Stimulated activated CD4-positive, alpha-beta T cell treated with anti-CD3 and anti-CD28 coated beads, Interleukin-15, amount 100 ng/mL, for 48 hours (primary cell): ENCODE data around the gene PLA2G2C.
A peak's percentile ranks its signal among the peaks of the same experiment; 100 is the strongest.
"Not testable (repeated sequence)": the region's sequence is repeated elsewhere in the genome, so short reads cannot be mapped to it uniquely, and the experiment has no call there.

Experiments
- DNase-seq, 2 donors: peaks; one replicate each; pipeline ENCODE4 v3.0.0-alpha.2; 2020; ENCODE audit warnings: low read depth in 2 of 2

The PLA2G2C gene

DNA sequence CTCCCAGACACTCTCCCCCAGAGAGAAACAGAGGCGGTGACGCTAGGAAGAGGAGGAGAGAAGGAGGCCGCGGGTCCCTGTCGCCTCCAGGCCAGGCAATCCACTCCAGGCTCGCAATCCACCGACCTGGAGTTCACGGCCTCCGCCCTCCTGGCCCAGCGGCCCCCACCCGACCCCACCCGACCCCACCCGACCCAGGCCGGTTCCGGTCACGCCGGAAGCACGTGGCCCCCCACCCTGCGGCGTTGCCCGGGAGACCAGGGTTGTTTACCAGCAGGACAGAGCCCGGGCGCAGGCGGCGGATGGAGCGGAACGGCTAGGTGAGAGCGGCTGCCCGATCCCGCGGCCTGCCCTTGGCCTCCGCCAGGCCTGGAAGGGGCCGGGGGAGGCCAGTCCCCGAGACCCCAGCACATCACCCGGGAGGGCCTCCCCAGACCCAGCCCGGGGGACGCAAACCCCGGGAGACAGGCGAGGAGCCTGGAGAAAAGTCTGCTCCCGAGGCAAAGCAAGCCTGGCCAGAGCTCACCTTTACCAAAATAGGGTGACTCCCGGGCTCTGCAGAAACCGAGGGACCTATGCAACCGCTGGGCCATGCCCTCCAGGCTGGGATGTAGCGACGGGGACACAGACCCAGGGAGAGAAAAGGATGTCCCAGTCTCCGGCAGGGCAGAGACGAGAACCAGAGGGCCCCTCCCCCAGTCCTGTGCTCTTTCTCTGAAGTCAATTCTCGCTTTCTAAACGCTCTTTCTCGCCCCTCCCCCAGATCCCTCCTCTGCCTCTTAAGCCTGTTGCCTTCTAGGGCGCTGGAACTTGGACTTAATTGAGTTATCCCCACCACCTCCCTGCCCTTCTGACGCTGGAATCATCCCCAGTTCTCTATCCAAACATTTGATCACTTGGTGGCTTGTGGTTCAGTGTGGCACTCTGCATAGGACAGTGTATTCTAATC is at the start of gene PLA2G2C, which contains the start of gene UBXN10:
PLA2G2C (minus strand) TSS at position 685 of the 949 bp plus-strand sequence. CDS start 9,155 bp downstream, outside the sequence.
UBXN10 (plus strand) TSS at position 263 of the 949 bp plus-strand sequence. CDS start 4,466 bp downstream, outside the sequence.
- peak; percentile 51 to 74 for DNase-seq

DNA sequence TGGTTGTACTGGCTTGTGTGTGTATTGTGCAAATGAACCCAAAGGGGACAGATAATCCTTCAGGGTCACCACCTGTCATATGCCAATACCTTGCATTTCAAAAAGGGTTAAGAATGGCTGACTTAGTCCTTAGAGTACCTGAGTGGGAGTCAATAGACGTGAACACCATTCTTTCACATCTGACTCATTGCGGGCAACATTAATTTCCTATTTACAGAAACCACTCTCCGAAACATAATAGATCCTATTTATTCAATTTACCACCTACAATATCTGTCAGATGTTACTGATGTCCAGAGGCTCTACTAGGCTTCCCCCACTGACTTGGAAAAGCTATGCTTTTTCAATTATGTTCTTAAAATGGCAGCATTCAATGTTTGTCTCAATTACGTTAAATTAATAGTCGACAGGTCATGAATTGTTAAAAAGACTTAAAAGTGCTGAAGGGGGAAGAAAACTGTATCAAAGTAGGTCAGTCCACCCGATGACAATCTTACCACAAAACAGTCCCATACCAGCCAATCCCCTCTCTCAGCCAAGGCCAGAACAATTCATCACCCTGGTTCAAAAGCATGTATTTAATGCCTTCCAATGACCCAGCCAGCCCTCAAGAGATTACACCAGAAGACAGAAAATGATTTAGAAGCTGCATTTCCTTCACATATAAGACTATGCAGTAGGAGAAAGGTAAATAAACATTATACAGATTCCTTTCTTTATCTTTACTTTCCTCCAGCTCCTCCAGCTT is 48.6 kb upstream of the PLA2G2C start:
- DNase-seq = no peak

- no peak for DNase-seq
These were observed 47.5 kb upstream of the PLA2G2C start for GRCh38 chr1:20233866-20234265.

DNA sequence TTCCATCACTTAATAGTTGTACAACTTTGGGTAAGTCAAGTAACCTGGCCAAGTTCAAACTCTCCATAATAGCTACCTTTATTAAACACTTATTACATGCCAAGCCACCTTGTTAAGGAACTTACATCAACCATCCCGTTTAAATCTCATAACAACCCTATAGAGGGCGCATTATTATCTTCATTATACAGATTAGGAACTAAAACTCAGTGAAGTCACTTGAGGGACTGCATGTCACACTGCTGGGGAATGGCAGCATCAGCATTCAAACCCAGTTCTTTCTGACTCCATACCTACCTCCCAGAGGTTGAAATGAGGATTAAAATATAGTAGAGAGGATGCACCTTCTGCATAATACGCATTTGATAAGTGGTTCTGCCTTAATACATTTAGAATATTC is 47.1 kb upstream of the PLA2G2C start:
- no peak for DNase-seq

- not testable (repeated sequence) for DNase-seq
These were observed 46.2 kb upstream of the PLA2G2C start for GRCh38 chr1:20232564-20232963.

- DNase-seq = no peak
These were observed 42.9 kb upstream of the PLA2G2C start for GRCh38 chr1:20229171-20229570.

DNA sequence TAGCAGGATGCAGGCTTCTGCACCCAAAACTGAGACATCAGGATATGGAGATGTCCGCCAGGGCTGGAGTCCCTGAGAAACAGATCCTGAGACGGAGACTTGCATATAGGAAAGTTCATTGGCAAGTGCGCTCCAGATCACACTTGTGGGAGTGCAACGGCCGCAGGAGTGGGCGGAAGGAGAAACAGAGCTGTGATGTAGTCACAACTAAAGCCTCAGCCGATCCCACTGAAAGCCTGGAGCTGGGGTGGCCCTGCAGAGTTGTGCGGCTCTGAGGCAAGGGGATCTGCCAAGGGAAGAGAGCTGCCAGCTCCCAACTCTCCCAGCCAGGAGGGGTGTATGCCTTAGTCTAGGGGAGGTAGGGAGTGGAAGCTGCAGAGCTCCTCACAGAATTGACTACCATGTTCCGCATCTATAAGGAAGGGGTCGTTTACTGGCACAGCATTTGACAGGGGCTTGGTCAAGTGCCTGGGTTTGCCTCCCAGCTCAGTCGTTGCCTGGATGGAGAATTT is 42.1 kb upstream of the PLA2G2C start:
- DNase-seq = no peak

GRCh38 chr1:20227704-20228103 is 41.4 kb upstream of the PLA2G2C start:
- no peak for DNase-seq

DNA sequence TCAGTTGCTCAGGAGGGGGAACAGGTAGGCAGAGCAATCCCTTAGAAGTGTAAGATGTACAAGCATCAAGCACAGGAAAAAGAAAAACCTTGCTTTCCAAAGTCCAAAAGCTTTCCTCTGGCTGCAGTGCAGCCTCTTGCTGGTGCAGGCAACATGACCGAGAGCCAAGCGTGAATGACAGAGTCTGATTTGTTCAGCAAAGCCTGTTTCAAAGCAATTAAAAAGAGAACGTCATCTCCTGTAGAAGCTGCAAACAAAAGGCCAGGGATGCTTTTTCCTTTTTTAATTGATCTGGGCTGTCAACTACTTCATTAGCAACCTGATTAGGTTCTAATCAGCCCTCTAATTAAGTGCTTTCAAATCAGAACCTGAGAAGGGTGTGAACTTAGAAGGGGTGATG is 38.2 kb upstream of the PLA2G2C start:
- no peak for DNase-seq

DNA sequence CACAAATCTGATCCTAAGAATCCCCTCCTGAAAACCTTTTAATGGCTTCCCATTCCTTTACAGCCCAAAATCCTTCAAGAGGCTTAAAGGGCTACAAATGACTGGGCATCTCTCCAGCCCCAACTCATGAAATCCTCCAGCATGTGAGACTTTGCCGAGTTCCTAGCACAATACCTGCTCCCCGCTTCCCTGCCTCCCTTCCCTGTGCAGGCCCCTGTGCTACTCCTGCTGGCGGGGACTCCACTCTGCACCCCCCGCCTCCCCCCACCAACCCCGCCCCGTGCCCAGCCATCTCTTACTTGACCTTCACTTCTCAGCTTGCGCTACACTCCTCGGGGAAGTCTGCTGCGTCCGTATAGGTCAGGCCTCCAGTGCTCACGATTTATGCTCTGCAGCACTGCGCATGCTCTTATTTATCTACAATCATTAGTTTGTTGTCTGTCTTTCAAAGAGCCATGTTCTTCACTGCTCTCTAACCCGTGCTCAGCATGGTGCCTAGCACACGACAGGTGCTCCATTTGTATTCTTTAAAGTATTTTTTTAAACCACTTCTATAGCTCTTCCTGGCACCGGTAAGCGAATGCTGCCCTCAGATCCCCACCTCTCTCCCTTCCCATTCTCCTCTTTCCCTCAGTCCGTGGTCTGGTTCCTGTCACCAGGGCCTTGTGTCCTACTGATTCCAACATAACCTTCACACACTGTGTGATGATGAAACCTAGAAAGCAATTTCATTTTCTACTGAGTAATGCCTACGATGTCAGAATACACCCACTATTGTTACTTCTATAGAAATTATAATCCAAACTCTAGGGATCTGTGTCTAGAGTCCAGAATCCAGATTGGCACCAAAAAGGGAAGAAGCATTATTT is 37.5 kb upstream of the PLA2G2C start:
- DNase-seq = no peak

- DNase-seq = no peak
These were observed 36.8 kb upstream of the PLA2G2C start for GRCh38 chr1:20223106-20223505.

GRCh38 chr1:20220036-20220435 is 33.7 kb upstream of the PLA2G2C start:
- DNase-seq = no peak

- not testable (repeated sequence) for DNase-seq
These were observed 32.7 kb upstream of the PLA2G2C start for GRCh38 chr1:20219053-20219452.

DNA sequence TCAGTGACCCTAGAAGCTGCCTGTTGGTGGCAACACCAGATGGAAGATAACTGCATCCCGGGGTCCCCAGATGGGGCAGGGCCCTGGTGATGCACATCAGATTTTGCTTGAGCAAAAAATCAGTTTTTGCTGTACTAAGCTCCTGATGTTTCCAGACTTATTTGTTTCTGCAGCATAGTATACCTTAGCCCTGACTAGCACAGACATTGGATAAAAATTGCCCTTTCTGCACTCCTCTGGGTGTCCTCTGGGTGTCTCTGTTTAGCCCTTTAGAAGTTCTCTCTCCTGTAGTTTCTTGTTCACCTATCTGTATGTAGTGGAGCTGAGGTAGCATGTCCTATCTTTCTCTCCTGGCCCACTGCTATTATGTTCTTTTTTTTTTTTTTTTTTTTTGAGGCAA is 30.3 kb upstream of the PLA2G2C start:
- no peak for DNase-seq

GRCh38 chr1:20215716-20216115 is 29.4 kb upstream of the PLA2G2C start:
- DNase-seq = no peak

- peak; percentile 23 to 32 for DNase-seq
These were observed 26.5 kb upstream of the PLA2G2C start for GRCh38 chr1:20212685-20213331.

DNA sequence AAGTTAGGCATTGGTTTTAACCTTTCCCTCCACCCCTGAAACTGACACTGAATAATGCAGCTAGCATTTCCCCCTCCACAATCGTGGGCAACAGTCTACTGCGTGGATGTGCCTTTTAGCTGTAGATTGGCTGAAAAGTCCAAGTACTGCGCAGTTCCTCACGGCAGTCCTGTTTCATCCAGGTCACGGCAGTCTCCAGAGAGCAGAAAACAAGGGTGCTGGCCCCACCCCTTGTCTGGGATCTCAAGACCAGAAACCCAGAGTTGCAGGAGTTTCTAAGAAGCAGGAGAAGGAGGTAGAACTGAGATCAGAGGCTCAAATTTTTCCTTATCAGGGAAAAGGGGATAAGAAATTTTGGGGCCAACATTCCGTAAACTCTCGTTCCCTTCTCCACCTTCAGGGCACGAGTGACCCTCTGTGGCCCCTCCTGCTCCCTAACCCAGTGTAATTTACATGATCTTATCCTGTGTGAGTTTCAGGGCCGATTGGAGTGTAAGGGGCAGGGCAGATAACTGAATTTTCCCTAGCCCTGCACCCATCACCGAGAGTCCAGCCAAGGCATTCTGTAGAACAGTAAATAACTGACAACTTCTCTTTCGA is 25.9 kb upstream of the PLA2G2C start:
- DNase-seq = no peak

GRCh38 chr1:20211511-20211931 is 25.2 kb upstream of the PLA2G2C start:
- no peak for DNase-seq

- no peak for DNase-seq
These were observed 24.6 kb upstream of the PLA2G2C start for GRCh38 chr1:20210736-20211460.

DNA sequence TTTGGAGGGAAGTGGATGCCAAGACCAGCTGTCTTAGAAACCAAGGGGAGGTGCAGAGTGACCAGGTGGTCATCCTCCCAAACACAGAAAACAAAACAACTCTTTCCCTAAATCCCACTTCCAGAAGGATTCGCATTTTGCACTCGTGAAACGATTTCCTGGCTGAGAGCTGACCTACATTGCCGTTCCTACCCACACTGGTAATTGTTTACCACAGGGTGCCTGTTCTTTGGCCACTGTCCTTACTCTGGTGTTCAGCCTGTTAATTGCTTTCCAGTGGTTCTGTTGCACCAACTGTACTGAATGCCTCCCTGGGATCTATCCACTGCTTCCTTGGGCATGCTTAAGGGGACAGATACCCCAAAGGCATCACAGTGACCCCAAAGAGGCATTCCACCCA is 23.2 kb upstream of the PLA2G2C start:
- no peak for DNase-seq
